Fibroblast of lung (primary cell): Measurements from ENCODE around the gene SLC35F4. TPM values are rescaled to one million over a fixed set of nuclear protein-coding genes. Genes with fewer than 3 reads are reported as not detected.
"Not testable (repeated sequence)": the region's sequence is repeated elsewhere in the genome, so short reads cannot be mapped to it uniquely, and the experiment has no call there.

Experiments
- DNase-seq, 2 donors: peaks; one replicate each; pipeline versions ENCODE4 v3.0.0 to v3.0.0-alpha.2; 2010; ENCODE audit warnings: low read depth in 2 of 2
- H2AFZ ChIP-seq: 2 replicates; pipeline ENCODE4 v1.5.1; 2012; ENCODE audit warnings: low read length, control low read depth, inconsistent platforms
- H3K27ac ChIP-seq: 2 replicates; pipeline ENCODE4 v1.5.1; 2011; ENCODE audit warnings: low read length, control low read depth; ENCODE audit not compliant: insufficient read depth
- H3K27me3 ChIP-seq: 2 replicates; pipeline ENCODE4 v1.5.1; 2011; ENCODE audit warnings: mild to moderate bottlenecking, low read length; ENCODE audit not compliant: control insufficient read depth, insufficient read depth
- H3K36me3 ChIP-seq: 2 replicates; pipeline ENCODE4 v1.5.1; 2011; ENCODE audit warnings: low read length; ENCODE audit not compliant: control insufficient read depth, insufficient read depth
- H3K4me1 ChIP-seq: 2 replicates; pipeline ENCODE4 v1.5.1; 2011; ENCODE audit warnings: low read length; ENCODE audit not compliant: control insufficient read depth, insufficient read depth; ENCODE audit errors: extremely low read depth
- H3K4me2 ChIP-seq: 2 replicates; pipeline ENCODE4 v1.5.1; 2011; ENCODE audit warnings: low read length, control low read depth; ENCODE audit not compliant: insufficient read depth; ENCODE audit errors: extremely low read depth
- H3K4me3 ChIP-seq, 4 experiments: fragments of 200-600 bp in 1 of 4; sonication (generic) in 1 of 4; replicated peaks in 1 of 4; 2 replicates each; pipeline ENCODE4 v1.5.1; 2011 to 2016; ENCODE audit warnings: low read length in 4 of 4, low read depth in 3 of 4, mild to moderate bottlenecking in 3 of 4, control low read depth in 2 of 4, inconsistent platforms in 1 of 4, mixed read lengths in 1 of 4; ENCODE audit not compliant: insufficient read depth in 1 of 4; ENCODE audit errors: control extremely low read depth in 1 of 4
- H3K79me2 ChIP-seq: 2 replicates; pipeline ENCODE4 v1.5.1; 2012; ENCODE audit warnings: mild to moderate bottlenecking, low read length, inconsistent platforms; ENCODE audit not compliant: control insufficient read depth, insufficient read depth
- H3K9ac ChIP-seq: 2 replicates; pipeline ENCODE4 v1.5.1; 2011; ENCODE audit warnings: mild to moderate bottlenecking, low read length, control low read depth; ENCODE audit not compliant: insufficient read depth
- H3K9me3 ChIP-seq: 2 replicates; pipeline ENCODE4 v1.5.1; 2012; ENCODE audit warnings: low read depth, low read length; ENCODE audit not compliant: control insufficient read depth, insufficient read depth
- H4K20me1 ChIP-seq: 2 replicates; pipeline ENCODE4 v1.5.1; 2011; ENCODE audit warnings: low read length; ENCODE audit not compliant: control insufficient read depth, insufficient read depth; ENCODE audit errors: extremely low read depth
- CTCF ChIP-seq, 2 donors: IDR thresholded peaks in 1 of 2; conservative IDR thresholded peaks in 1 of 2; 1 replicate in 1 of 2; 2 replicates in 1 of 2; pipeline ENCODE4 v1.5.1; 2011 to 2012; ENCODE audit warnings: low read length in 2 of 2, control low read depth in 1 of 2, inconsistent platforms in 1 of 2, low read depth in 1 of 2, mild to moderate bottlenecking in 1 of 2
- EZH2 ChIP-seq: IDR thresholded peaks from 2 replicates; pipeline ENCODE4 v1.5.1; 2012; ENCODE audit warnings: low read length, control low read depth, mild to moderate bottlenecking; ENCODE audit errors: missing control alignments
- polyA plus RNA-seq, 2 donors: library from polyadenylated mRNA; depleted of rRNA in 1 of 2; stranded (reverse) in 1 of 2; unstranded in 1 of 2; fragments of >200 nt; gene quantifications; 2 replicates each; pipeline ENCODE4 v1.2.1, GENCODE V29; 2011 to 2012; ENCODE audit warnings: missing spikeins in 1 of 2
- total RNA-seq: library from RNA; depleted of rRNA; stranded (reverse); fragments of >200 nt; gene quantifications from 2 replicates; pipeline ENCODE4 v1.2.1, GENCODE V29; 2014

SLC35F4 gene
- total and polyA plus RNA-seq, 2 donors (not counting 1 experiment from before 2014, with no cell fraction given), result not detected

- Histone ChIP-seq H2AFZ (no peak overlapping the region), H3K9ac (no peak overlapping the region), H3K4me1 (no peaks in the 10 kb centered on the region), H3K27me3 (no peaks in the 10 kb centered on the region), H3K4me3 (no peak overlapping the region), H3K36me3 (no peaks in the 10 kb centered on the region), H4K20me1 (no peaks in the 10 kb centered on the region), H3K9me3 (no peaks in the 10 kb centered on the region), H3K27ac (no peak overlapping the region), H3K79me2 (no peaks in the 10 kb centered on the region), H3K4me2 (no peak overlapping the region)
- no peak for DNase-seq
- no peak for TF ChIP-seq EZH2
- no peak for TF ChIP-seq CTCF (conservative IDR thresholded peaks at IDR 0.05 in 1 of 2, IDR thresholded peaks at IDR 0.05 in 1 of 2; ENCODE audit: low read depth in 1 of 2, low read length in 2 of 2)
Observed at GRCh38 chr14:57712698-57713097, 153.2 kb downstream of the SLC35F4 start.

GRCh38 chr14:57712102-57712501, 153.8 kb downstream of the SLC35F4 start:
- H3K4me1 ChIP-seq, result no peaks in the 10 kb centered on the region
- no peak overlapping the region for H3K4me3 ChIP-seq
- no peak overlapping the region for H3K4me2 ChIP-seq
- no peaks in the 10 kb centered on the region for H3K27me3 ChIP-seq
- TF ChIP-seq CTCF (conservative IDR thresholded peaks at IDR 0.05 in 1 of 2, IDR thresholded peaks at IDR 0.05 in 1 of 2; ENCODE audit: low read depth in 1 of 2, low read length in 2 of 2), result no peak
- TF ChIP-seq EZH2, result no peak
- no peaks in the 10 kb centered on the region for H3K9me3 ChIP-seq
- no peak overlapping the region for H3K9ac ChIP-seq
- no peak overlapping the region for H3K27ac ChIP-seq
- no peak overlapping the region for H2AFZ ChIP-seq
- DNase-seq, result no peak
- no peaks in the 10 kb centered on the region for H4K20me1 ChIP-seq
- H3K36me3 ChIP-seq, result no peaks in the 10 kb centered on the region
- H3K79me2 ChIP-seq, result no peaks in the 10 kb centered on the region

- Histone ChIP-seq H3K79me2 (no peaks in the 10 kb centered on the region), H2AFZ (no peak overlapping the region), H3K4me2 (no peak overlapping the region), H3K9me3 (no peaks in the 10 kb centered on the region), H3K27ac (no peak overlapping the region), H3K27me3 (no peaks in the 10 kb centered on the region), H3K4me1 (no peaks in the 10 kb centered on the region), H3K36me3 (no peaks in the 10 kb centered on the region), H3K4me3 (no peak overlapping the region), H4K20me1 (no peaks in the 10 kb centered on the region), H3K9ac (no peak overlapping the region)
- no peak for DNase-seq
- TF ChIP-seq EZH2 (no peak), CTCF (conservative IDR thresholded peaks at IDR 0.05 in 1 of 2, IDR thresholded peaks at IDR 0.05 in 1 of 2; ENCODE audit: low read depth in 1 of 2, low read length in 2 of 2) (no peak)
Observed at GRCh38 chr14:57709909-57710308, 156.0 kb downstream of the SLC35F4 start.

- H3K4me3 ChIP-seq, H3K36me3 ChIP-seq, H2AFZ ChIP-seq, H3K27me3 ChIP-seq, H3K79me2 ChIP-seq, H3K9me3 ChIP-seq, H3K4me1 ChIP-seq, H3K27ac ChIP-seq, DNase-seq, H4K20me1 ChIP-seq, H3K9ac ChIP-seq, H3K4me2 ChIP-seq: not testable (repeated sequence)
Observed at GRCh38 chr14:57709086-57709485, 156.8 kb downstream of the SLC35F4 start.
